Smooth muscle cell (in vitro differentiated cells): ENCODE data around the gene C1orf210. TPM values are rescaled to one million over a fixed set of nuclear protein-coding genes. Genes with fewer than 3 reads are reported as not detected.

Experiments
- DNase-seq: peaks from one replicate; lab custom pipeline; 2025; ENCODE audit not compliant: unreplicated experiment; lab: John Stamatoyannopoulos, UW
- H2AFZ ChIP-seq: fragments of 200-600 bp; sonication (generic); 2 replicates; pipeline ENCODE4 v1.6.0; 2016; ENCODE audit warnings: antibody characterized with exemption, low read depth, mild to moderate bottlenecking
- H3F3A ChIP-seq: fragments of 200-600 bp; sonication (generic); 2 replicates; pipeline ENCODE4 v1.6.0; 2017; ENCODE audit warnings: antibody characterized with exemption, low read depth
- H3K27ac ChIP-seq: fragments of 200-600 bp; sonication (generic); 2 replicates; pipeline ENCODE4 v1.5.1; 2016; ENCODE audit warnings: low read depth, mild to moderate bottlenecking
- H3K27me3 ChIP-seq: fragments of 200-600 bp; sonication (generic); 2 replicates; pipeline ENCODE4 v1.6.1; 2016; ENCODE audit warnings: low read depth, mild to moderate bottlenecking
- H3K36me3 ChIP-seq: fragments of 200-600 bp; sonication (generic); 2 replicates; pipeline ENCODE4 v1.5.1; 2016; ENCODE audit warnings: low read depth
- H3K4me1 ChIP-seq: fragments of 200-600 bp; sonication (generic); 2 replicates; pipeline ENCODE4 v1.5.1; 2016; ENCODE audit warnings: low read depth
- H3K4me2 ChIP-seq: fragments of 200-600 bp; sonication (generic); 2 replicates; pipeline ENCODE4 v1.6.0; 2016; ENCODE audit warnings: mild to moderate bottlenecking
- H3K4me3 ChIP-seq: fragments of 200-600 bp; sonication (generic); 2 replicates; pipeline ENCODE4 v1.5.1; 2016; ENCODE audit warnings: mild to moderate bottlenecking
- H3K79me2 ChIP-seq: fragments of 200-600 bp; sonication (generic); 2 replicates; pipeline ENCODE4 v1.6.0; 2016; ENCODE audit warnings: low read depth, mild to moderate bottlenecking
- H3K9ac ChIP-seq: fragments of 200-600 bp; sonication (generic); 2 replicates; pipeline ENCODE4 v1.6.0; 2016; ENCODE audit warnings: low read depth
- H3K9me3 ChIP-seq: fragments of 200-600 bp; sonication (generic); replicated peaks from 2 replicates; pipeline ENCODE4 v1.5.1; 2016; ENCODE audit warnings: low read depth
- H4K20me1 ChIP-seq: fragments of 200-600 bp; sonication (generic); 2 replicates; pipeline ENCODE4 v1.6.0; 2016; ENCODE audit warnings: low read depth
- CTCF ChIP-seq: fragments of 200-600 bp; sonication (generic); IDR thresholded peaks from 2 replicates; pipeline ENCODE4 v1.5.1; 2017; ENCODE audit warnings: borderline replicate concordance, mild to moderate bottlenecking, antibody characterized with exemption; ENCODE audit not compliant: insufficient read depth, poor library complexity, severe bottlenecking
- WGBS: methylation state at CpG from one replicate; pipeline ENCODE4 v1.1.7; 2016; ENCODE audit warnings: low lambda C conversion rate; 5-methylcytosine and 5-hydroxymethylcytosine counted together
- polyA plus RNA-seq: library from polyadenylated mRNA; unstranded; fragments of >200 nt; fragmentation: Nextera tagmentation; extraction: Ambion mirVana; gene quantifications from 2 replicates; pipeline ENCODE4 v1.2.1, GENCODE V29; 2016
- total RNA-seq: library from RNA; depleted of rRNA; stranded (reverse); fragments of >200 nt; gene quantifications from 2 replicates; pipeline ENCODE4 v1.2.3, GENCODE V29; 2014

The C1orf210 gene
- total and polyA plus RNA-seq, 2 experiments from 2014 or later, result 0.72 to 1.2 TPM

- H3K9me3 ChIP-seq, result no peaks in the 10 kb centered on the region
- no peak for DNase-seq
- H3F3A ChIP-seq, result peaks cover 5% of the 10 kb centered on the region
- H2AFZ ChIP-seq, result no peak overlapping the region
- no peak overlapping the region for H3K4me2 ChIP-seq
- no peaks in the 10 kb centered on the region for H3K36me3 ChIP-seq
- H3K4me3 ChIP-seq, result no peak overlapping the region
- no peaks in the 10 kb centered on the region for H4K20me1 ChIP-seq
- H3K79me2 ChIP-seq, result no peaks in the 10 kb centered on the region
- no peak overlapping the region for H3K27ac ChIP-seq
- H3K4me1 ChIP-seq, result no peaks in the 10 kb centered on the region
- WGBS, result 84% methylated on average over 1 of the region's 1 CpG
- no peak for TF ChIP-seq CTCF
- H3K27me3 ChIP-seq, result no peaks in the 10 kb centered on the region
- no peak overlapping the region for H3K9ac ChIP-seq
Measured at GRCh38 chr1:43237121-43237520, 48.3 kb downstream of the C1orf210 start.

GRCh38 chr1:43235451-43236121 is 49.8 kb downstream of the C1orf210 start:
- no peak overlapping the region for H2AFZ ChIP-seq
- H4K20me1 ChIP-seq, result no peaks in the 10 kb centered on the region
- H3K27ac ChIP-seq, result no peak overlapping the region
- H3K9me3 ChIP-seq, result no peaks in the 10 kb centered on the region
- WGBS, result 90% methylated on average over 9 of the region's 9 CpGs
- no peak overlapping the region for H3K4me2 ChIP-seq
- H3K4me3 ChIP-seq, result no peak overlapping the region
- no peaks in the 10 kb centered on the region for H3K27me3 ChIP-seq
- DNase-seq, result no peak
- no peak overlapping the region for H3K9ac ChIP-seq
- no peaks in the 10 kb centered on the region for H3K36me3 ChIP-seq
- H3K79me2 ChIP-seq, result no peaks in the 10 kb centered on the region
- peaks cover 1% of the 10 kb centered on the region for H3K4me1 ChIP-seq
- TF ChIP-seq CTCF, result no peak
- H3F3A ChIP-seq, result peaks cover 5% of the 10 kb centered on the region

GRCh38 chr1:43235040-43235439 is 50.3 kb downstream of the C1orf210 start:
- H3K27me3 ChIP-seq, result no peaks in the 10 kb centered on the region
- WGBS, result 70% methylated on average over 8 of the region's 8 CpGs

More at GRCh38 chr1:43235040-43235439, 50.3 kb downstream of the C1orf210 start:
- H4K20me1 ChIP-seq, result no peaks in the 10 kb centered on the region
- H3K79me2 ChIP-seq, result no peaks in the 10 kb centered on the region
- H3K36me3 ChIP-seq, result no peaks in the 10 kb centered on the region
- H3K9ac ChIP-seq, result no peak overlapping the region
- no peak overlapping the region for H3K4me2 ChIP-seq
- no peaks in the 10 kb centered on the region for H3K9me3 ChIP-seq
- no peak overlapping the region for H2AFZ ChIP-seq
- no peak for DNase-seq
- H3F3A ChIP-seq, result peaks cover 5% of the 10 kb centered on the region
- H3K27ac ChIP-seq, result no peak overlapping the region
- no peak for TF ChIP-seq CTCF
- H3K4me1 ChIP-seq, result peaks cover 7% of the 10 kb centered on the region
- H3K4me3 ChIP-seq, result no peak overlapping the region
